GM12801 (cell line): ENCODE data around the gene IL26.

Experiments
- TF ChIP-seq, protein P1 (sequence below): IDR thresholded peaks from one replicate; pipeline ENCODE4 v1.5.1; 2011; ENCODE audit warnings: control low read depth; ENCODE audit not compliant: insufficient read length; ENCODE audit errors: extremely low read depth

The IL26 gene

DNA sequence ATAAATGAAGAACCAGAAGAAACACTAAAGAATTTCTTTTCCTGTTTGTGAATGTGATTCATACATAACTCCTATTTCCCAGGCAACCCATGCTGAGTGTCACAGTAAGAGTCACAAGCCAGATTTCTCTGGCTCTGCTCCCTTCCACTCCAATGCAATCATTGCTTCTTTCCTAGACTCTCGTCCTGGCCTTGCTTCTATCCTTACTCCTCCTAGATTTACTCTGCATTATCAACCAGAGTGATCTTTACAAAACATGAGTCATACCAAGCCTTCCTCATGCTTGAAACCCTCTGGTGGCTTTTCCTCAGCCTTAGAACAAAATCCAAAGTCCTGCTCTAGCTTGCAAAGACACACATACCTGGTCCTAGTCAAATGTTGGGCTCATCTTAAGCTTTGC is 14.5 kb upstream of the IL26 start:
- TF ChIP-seq, protein P1, sequence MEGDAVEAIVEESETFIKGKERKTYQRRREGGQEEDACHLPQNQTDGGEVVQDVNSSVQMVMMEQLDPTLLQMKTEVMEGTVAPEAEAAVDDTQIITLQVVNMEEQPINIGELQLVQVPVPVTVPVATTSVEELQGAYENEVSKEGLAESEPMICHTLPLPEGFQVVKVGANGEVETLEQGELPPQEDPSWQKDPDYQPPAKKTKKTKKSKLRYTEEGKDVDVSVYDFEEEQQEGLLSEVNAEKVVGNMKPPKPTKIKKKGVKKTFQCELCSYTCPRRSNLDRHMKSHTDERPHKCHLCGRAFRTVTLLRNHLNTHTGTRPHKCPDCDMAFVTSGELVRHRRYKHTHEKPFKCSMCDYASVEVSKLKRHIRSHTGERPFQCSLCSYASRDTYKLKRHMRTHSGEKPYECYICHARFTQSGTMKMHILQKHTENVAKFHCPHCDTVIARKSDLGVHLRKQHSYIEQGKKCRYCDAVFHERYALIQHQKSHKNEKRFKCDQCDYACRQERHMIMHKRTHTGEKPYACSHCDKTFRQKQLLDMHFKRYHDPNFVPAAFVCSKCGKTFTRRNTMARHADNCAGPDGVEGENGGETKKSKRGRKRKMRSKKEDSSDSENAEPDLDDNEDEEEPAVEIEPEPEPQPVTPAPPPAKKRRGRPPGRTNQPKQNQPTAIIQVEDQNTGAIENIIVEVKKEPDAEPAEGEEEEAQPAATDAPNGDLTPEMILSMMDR: no peak

DNA sequence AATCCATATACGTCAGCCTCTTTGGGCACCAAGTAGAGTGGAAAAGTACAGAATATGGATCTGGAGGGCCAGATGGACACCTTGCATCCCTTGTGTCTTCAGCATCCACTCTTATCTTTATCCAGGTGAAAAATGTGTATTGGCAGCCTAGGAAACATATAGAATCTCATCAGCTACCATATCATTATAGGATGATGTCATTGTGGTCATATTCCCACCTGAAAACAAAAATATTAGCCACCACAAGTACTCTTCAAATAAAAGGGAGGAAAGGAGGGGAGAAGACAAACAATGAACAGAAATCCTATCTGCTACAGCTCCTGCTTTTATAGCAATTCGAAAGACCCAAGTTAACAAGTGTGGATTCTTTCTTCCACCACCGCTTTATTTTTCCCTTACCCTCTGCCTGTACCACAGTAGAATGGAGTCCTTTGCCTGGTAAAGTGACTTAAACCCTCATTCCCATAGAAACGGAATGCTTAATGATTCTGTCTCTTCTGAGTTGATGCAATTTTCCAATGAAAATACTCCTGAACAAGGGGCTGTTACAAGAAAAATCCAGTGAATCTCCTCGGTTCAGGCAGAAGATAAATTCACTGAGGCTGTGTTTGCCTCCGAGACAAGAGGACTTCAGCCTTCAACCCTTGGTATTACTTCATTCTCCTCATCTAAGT is 13.8 kb upstream of the IL26 start:
- TF ChIP-seq, protein P1: no peak

GRCh38 chr12:68237619-68238018 is 12.0 kb upstream of the IL26 start:
- TF ChIP-seq, protein P1: no peak

GRCh38 chr12:68237078-68237477 is 11.5 kb upstream of the IL26 start:
- TF ChIP-seq, protein P1: no peak

DNA sequence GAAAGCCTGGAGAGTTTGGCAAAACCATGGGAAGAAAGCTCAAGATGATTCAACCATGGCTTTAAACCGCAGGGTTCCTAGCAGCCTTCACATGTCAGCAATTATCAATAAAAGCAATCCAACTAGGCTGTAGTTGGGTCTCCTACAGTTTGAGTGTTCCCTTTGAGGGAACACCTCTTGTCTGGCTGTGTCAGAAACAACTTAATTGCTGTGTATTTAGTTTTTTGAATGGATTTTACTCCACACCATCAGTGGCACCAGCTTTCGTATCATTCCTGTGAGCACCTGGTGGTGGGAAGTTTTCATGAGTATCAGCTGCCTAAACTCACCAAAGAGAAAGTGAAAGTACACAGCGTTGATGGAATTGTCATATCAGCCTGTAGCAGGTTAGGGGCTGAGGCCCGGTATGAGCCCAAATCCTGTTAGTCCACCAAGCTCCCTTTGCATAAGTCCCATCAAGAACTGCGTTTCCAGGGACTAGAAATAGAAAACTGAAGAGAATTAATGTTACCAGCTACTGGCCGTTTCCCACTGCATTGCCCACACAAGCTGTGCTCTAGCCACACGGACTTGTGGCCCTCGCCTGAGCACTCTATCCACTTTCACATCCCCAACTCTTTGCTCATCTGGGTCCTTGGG is 10.9 kb upstream of the IL26 start:
- TF ChIP-seq, protein P1: no peak

- TF ChIP-seq, protein P1: no peak
Observed at GRCh38 chr12:68235576-68235975, 10.0 kb upstream of the IL26 start.

GRCh38 chr12:68234140-68234539 is 8.5 kb upstream of the IL26 start:
- TF ChIP-seq, protein P1: no peak
